Hematopoietic multipotent progenitor cell treated with erythropoietin and hydrocortisone succinate and interleukin-3 and kit ligand, for 4 days (in vitro differentiated cells): Measurements from ENCODE around the gene COX7A2.

Experiments used
- DNase-seq: peaks from one replicate; pipeline ENCODE4 v3.0.0-alpha.2; 2015

COX7A2 gene

DNA sequence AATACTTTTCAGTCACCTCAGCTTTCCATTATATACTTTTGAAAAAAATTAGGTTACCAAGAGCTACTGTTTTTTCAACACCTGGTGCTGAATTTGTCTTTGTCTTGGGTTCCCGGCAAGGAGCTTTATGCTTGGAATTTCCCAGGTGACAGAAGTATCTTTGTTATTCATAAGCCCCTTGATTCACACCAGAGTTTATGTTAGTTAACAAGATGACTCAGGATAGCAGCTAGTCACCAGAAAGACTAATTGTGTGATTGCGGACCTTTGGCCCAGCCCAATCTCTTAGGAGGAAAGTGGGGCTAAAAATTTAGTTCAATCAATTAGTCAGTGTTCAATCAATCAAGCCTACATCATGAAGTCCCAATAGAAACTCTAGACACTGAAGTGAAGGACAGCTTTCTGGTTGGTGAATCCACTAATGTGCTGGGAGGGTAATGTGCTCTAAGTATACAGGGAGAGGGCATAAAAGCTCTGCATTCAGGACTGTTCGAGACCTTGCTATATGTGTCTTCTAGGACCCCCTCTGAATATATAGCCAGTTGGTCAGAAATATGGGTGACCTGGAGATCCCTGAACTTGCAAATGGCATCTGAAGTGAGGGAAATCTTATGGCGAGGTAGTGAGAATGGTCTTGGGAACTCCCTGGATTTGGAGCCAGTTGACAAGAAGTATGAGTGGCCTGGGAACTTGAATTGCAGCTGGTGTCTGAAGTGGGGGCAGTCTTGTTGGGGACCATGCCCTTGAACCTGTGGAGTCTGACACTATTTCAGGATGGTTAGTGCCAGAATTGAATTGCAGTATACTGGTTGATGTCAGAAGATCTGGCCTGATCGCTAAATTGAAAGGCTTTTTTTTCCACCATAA, 24.8 kb upstream of the COX7A2 start:
- no peak for DNase-seq

DNA sequence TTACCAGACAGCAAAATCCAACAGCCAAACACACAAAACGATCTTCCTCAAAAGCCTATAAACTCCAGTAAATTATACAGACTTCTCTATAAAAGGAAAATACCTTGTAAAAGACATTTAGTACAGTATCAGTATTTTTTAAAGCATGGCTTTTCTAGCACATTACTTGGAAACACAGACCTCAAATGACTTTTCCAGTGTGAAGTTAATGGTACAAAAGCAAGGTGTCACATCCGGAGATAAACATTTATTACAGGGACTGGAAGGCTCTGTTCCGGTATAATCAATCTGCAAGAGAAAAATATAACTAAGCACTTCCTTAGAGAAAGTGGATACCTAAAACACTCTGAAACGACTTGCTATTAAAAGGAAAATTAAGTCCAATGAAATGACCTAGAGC, 23.9 kb upstream of the COX7A2 start:
- no peak for DNase-seq

DNA sequence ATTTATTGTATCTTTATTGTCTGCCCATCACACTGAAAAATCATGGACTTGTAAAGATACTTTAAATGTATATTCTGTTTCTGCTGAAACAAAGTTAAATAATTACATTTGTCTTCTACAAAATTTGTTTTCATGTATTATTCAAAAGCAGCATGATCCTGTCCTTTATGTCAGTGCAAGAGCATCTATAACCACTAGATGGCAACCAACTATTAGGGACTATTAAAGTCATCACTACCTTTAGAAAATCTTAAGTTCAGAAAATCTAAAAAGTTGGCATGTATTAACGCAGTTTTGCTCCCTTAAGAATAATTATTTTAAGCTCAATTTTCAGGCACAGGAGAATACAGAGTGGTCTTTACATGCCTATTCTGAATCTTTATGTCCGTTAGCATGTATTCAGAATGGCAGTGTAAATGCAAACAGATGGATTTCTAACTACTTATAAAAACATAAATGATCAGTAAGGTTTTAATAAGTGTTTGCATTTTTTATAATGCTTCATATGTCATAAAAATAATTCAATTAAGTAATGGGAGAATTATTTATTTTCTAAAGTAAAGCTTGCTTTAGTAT, 23.2 kb upstream of the COX7A2 start:
- peak; percentile 77 for DNase-seq

DNA sequence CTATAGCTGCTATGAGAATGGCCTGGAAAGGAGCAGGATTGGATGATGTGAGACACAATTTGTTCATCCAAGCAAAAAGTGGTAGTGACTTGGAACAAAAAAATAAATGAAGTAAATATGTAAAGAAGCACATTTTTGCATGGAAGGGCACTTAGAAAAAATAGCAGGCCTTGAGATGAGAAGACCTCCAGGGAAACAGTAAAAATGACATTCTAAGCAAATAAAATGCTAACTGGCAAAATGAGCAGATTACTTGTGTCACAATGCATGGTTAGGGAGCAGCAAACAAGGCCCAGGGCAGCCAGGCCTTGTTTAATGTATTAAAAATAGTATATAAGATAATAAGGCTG, 19.8 kb upstream of the COX7A2 start:
- DNase-seq: no peak

DNA sequence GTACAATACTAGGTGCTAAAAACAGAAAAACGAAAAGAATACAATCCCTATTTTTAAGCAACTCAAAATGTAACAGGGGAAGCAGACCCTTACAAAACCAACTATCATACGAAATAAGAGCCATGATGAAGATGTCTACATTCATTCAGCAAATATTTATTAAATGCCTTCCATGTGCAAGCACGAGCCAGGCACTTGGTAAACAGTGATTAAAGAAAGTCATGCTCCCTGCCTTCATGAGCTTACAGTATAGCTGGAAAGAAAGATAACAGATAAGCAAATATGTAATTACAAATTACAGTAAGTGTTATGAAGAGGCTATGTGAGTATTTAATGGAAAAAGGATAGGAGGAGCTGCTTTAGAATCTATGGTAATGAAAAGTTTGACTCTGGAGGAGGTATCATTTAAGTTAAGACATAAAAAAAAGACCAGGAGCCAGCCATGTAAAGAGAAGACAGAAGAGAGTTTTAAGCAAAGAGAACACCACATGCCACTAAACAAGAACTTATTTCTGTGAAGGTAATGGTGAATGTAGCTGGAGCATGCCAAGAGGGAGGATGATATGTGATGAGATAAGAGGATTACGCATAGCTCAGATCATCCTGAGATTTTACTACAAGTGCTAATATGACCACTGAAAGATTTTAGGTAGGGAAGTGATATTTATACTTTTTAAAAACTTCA, 19.3 kb upstream of the COX7A2 start:
- DNase-seq: no peak

DNA sequence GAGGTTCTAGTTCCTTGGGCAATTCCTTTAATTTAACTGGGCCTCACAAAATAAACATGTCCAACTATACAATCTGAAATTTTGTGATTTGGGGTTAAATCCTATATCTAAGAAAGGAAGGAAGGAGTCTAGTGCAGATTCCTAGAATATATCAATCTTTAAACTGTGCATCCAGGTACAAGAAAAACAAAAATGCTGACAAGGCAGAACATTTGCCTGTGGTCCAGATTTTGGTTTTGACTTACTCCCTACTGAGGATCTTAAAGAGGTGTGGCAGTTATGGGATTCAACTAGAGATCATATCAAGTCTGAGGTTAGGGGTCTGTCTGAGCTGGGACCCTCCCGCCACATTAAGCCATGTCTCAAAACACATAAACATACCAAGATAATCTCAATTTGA, 17.7 kb upstream of the COX7A2 start:
- DNase-seq: no peak

DNA sequence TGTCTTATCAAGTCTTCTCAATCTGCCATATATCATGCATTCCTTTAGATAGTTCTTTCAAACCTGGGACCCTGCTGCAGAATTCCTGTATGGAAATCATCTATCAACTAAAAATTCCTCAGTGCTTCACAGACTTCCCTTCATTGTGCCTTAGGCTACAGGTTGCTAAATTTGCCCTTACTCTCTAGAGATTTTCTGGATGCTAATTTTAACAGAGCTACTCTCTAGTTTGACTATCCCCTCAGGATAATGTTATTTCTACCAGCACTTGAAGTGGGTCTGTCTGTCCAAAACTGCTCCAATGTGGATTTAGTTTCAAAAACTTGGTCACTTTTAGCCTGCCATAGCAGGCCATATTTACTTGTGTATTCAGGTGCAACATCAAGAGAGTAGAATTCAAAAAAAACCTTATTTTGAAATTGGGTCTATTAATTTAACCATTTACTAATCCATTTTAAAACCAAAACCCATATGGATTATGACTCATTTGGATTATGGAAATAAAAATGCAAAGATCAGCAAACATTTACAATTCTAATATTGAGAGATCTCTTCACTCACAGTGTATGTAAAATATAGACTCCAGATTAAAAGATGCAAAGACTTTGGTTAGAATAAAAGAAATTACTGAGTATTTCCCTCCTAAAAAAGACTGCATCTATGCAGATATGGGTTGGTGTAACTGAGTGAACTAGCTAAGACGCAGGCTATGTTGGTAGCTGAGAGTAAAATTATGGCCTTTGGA, 13.9 kb upstream of the COX7A2 start:
- no peak for DNase-seq

DNA sequence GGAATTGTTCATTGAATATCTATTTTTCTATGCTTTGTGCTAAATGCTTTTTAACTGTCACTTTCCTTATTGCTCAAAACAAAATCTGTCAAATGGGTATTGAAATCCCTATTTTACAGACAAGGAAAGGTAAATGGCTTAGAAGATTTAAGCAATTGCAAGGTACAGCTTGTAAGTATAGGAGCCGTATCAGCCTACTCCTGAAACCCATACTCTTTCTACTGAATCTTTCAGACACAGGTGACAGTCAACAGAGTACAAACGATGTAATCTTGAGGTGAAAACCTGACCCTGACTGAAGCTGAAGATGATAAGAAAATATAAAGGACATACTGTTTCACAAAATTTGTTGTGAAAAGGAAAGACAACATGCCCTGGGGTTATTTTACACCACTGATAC, 7.0 kb upstream of the COX7A2 start:
- no peak for DNase-seq

DNA sequence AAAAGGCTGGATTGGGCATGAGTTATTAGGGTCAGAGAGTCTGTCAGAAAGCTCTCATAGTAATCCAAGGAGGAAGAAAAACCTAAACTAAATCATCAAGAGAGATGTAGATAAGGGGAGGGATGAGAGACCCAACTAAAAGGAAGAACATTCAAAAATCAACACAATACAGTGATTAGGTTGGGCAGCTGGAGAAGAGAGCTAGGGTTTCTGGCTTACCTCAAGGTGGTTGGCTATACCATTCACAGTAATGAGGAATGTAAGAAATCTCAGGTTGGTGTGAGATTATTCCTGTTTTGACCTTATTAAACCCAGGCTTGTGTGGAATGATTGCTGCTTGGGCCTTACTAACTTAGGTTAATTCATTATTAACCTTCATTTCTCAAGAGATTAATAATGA, 6.2 kb upstream of the COX7A2 start:
- no peak for DNase-seq

DNA sequence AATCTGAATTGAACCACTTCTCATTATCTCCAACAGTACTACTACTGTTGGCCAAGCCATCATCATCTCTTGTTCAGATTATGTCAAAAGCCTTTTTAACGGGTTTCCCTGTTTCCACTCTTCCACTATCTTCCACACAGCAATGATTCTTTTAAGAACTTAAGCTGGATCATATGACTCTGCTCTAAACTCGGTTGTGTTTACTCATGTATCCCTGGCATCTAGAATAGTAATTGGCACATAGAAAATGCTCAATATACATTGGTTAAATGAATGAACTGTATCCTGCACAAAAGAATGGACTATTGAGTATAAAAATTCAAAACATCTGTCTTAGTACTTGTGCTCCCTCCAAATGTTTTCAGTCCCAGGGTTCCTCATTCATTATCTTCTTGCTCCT, 2.8 kb upstream of the COX7A2 start:
- DNase-seq: no peak

DNA sequence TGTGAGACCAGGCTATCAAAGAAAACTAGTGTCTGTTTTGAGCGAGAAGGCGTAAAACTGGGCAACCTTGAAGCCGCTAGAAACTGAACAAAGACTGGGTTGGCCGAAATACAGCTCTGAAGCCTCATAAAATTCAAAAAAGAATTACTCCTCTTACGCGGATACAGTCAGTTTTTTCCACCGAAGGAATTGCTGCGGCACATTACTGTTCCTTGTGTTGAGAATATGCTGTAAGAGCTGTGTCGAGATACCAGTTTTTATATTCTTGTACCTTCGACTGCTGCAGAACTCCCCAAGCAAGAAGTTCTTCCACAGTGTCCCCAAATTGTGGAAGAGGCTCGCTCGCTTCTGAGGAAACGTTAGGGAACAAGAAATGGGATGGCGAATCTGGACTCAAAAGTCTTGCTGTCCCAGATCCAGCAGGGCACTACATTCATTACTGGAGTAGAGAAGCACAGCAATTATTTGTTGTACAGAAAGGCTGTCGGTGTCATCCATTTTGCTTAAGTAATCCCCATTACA, 523 bp upstream of the COX7A2 start:
- peak; percentile 28 for DNase-seq

DNA sequence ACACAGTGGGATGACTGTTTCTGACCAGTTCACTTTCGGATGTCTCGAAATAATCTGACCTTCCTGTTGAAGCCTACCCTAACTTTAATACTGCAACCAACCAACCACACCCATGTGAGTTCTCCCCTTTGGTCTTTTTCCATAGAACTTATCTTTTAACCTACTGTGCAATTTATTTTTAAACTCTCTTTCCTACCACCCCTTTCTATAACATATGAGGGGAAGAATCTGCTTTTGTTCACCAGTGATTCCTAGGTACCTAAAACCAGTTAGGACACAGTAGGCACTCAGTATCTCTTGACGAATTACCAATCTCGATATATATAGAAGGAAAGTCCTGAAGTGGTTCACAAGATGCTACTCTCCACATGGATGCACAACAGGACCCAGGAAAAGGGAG, 7.0 kb downstream of the COX7A2 start:
- DNase-seq: no peak

DNA sequence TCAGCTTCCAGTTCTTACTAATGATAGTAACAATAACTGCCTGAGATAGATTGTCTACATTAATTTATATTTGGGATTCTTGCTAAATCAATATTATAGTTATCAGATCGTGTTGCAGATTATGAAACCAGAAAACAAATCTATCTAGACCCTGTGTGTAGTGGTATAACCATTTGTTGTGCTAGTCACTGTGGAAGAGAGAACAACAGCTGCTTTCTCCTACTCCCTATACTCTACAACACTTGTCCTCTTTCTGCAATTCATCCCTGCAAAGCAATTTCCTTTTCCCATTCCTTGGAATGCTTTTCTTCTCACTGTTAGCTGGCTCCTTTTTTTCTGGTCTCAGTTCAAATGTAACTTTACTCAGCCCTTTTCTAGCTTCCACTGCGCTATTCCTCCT, 8.3 kb downstream of the COX7A2 start:
- DNase-seq: no peak

DNA sequence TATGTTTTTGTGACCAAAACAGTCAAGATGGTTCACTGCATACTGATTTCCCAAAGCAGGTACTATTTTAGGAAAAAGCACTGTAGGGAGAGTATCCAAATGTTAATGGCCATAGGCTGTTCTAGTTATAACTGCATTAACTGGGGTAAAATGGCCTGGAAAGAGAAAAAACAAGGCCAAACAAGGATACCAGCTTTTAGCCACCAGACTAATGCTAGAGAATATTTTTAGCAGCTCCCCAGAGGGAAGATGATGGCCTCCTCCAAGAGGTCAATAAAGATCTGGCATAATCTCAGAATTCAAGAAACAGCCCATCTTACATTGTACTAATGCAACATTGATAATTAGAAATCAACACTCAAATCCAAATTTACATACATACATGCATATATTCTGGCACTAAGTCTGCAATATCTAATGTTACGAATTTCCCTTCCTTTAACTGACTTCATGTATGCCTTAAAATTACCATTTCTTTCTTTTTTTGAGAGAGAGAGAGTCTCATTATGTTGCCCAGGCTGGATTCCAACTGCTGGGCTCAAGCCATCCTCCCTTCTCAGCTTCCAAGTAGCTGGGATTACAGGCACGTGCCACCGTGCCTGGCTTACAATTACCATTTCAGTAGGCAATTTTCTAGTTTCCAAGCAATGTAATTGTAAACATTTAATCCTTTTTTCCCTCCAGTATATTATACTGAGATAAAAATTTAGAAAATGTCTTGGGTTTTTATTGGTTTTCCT, 9.3 kb downstream of the COX7A2 start:
- DNase-seq: no peak

DNA sequence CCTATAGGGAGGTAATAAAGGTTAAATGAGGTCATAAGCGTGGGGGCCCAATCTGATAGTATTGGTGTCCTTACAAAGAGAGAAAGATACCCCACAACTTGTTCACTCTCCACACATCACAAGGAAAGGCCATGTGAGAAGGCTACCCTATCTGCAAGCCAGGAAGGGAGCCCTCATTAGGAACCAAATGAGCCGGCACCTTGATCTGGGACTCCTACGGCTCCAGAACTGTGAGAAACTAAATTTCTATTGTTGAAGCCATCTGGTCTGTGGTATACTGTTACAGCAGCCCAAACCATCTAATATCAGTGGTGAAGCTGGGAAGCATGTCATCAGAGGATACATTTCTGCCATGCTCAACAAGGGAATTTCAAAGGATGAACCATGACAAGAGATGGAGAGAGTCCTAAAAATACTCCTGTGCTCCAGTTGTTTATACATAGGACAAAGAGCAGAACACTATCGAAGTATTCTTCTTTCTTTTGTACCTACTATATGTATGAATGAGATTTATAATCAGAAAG, 10.4 kb downstream of the COX7A2 start:
- no peak for DNase-seq

DNA sequence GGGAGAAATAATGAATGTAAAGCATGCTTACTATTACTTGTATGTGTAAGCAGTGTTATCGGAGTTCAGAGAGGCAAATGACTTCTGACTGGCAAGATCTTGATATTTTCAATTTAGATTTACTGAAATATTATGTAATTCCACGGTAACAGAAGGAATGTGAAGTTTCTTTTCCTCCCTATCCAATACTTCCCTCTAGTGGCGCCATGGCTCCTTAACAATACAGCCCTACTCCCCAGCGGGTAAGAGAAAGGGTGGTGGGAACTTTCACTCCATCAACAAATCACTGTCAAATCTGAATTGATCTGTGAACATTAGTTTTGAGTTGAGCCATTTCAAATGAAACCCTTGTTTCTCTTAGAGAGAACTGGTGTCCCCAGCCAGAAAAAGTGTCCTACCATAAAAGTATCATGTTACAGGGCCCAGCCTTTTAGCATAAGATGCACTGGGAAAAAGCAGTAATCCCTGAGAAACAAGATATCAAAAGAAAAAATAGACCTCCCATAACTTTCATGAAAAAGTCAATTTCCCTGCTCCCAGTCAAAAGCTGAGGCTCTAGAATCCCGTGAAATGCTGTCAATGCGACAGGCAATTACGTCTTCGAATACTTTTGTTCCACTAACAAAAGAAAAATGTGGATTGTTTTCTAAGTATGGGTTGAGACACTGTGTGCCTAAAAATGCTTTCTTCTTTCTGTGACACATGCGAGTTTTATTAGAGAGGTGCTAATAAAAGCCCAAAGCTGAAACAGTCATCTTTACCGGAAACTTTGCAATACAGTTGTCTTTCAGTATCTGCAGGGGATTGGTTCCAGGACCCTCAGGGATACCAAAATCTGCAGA, 12.9 kb downstream of the COX7A2 start:
- peak; percentile 56 for DNase-seq

DNA sequence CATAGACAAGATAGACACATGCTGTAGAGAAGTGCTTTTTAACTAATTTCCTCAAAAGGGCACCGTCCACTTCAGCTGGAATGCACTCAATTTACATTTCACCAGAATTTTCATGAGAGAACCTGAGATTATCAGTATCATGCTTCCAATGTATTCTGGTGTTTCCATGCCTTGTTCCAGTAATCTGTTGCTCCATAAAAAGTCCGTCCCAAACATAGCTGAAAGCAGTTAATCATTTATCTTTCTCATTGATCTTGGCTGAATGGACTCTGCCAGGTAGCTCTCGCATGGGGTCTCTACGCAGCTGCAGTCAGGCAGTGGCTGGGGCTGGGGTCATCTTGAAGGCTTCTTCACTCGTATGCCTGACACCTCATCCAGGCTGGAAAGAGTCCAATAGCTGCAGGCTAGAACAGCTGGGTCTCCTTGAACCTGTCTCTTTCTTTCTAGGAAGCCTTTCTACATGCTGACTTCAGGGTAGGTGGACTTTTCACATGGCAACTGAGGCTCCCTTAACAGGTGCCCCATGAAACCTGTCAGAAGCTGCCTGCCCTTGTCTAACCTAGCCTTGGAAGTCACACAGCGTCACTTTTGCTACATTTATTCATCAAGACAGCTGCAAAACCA, 19.2 kb downstream of the COX7A2 start:
- DNase-seq: no peak

DNA sequence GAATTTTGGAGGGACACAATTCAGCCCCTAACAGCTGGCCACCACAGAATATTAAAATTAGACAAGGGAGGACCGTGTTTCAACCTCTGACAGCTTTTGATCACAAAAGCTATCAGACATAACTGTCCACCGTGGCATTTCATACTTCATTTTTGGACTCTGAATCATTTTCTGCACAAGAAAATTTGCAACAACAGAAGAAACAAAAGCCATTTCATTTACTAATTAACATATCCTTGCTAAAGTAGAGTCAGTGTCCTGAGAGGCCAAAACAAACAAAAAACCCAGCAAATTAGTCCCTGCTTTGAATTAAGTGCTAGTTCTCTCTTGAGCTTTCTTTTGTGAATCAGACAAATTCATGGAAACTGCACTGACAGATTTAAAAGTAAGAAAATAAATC, 20.2 kb downstream of the COX7A2 start:
- DNase-seq: no peak

DNA sequence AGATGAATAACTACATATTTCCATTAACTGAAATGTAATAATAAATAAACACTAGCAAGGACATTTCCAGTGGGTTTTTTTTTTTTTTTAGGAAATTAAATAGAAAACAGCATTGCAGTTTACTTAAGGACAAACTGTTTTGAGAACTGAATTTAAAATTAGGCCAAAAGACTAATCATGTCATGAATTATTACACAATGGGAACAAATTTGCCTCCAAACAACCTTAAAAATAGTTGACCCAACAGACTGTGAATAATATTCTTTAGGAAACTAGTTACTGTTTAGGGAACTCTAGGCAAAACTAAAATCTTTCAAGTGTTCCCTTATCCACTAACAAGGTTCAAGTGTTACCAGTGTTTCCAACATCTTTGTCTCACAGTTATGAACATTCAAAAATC, 21.3 kb downstream of the COX7A2 start:
- DNase-seq: no peak

DNA sequence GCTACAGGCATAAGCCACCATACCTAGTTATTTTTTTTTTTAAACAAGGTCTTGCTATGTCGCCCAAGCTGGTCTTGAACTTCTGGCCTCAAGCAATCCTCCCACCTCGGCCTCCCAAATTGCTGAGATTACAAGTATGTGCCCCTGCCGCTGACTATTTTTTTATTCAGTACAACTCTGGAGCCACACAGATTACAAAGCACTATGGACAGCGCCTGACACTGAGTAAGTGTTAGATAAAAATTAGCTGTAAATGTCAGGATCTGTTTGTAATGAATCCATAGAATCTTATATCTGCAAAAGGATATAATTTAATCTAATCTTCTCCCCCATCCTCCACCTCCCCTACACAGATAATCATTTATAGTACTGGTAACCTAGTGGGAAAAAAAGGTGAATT, 22.5 kb downstream of the COX7A2 start:
- DNase-seq: no peak

DNA sequence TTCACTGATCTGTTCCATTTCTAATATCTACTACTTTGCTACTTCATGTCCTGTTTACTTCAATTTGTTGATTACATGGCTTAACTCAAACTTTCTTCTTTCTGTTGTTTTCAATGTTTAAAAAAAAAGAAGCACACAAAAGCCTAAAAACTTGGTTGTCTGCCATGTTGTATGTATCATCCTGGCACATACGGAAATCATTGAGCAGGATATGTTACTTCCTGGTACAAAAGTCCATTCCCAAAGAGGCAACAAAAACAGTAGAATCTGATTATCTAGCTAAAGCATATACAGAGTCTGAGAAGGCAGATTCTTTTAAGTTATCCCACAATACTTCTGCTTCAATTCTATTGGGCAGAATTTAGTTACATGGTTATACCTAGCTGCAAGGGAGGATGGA, 23.2 kb downstream of the COX7A2 start:
- no peak for DNase-seq
